ENCODE data around the gene SLC16A2.
"Not testable (repeated sequence)": the region's sequence is repeated elsewhere in the genome, so short reads cannot be mapped to it uniquely, and the experiment has no call there.

SLC16A2 gene

DNA sequence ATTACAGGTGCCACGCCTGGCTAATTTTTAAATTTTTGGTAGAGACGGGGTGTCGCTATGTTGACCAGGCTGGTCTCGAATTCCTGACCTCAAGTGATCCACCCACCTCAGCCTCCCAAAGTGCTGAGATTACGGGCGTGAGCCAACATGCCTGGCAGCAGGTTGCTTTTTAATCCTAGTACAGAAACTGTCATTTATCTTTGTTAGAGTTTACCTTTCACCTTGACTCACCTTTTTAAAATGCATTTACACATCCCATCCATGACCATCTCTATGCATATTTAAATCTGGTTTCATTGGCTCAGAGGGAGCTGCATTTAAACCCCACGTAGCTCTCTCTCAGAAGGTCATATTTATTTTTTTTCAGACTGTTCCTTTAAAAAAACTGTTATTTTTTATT is 31.9 kb downstream of the SLC16A2 start:
- H2BK12ac ChIP-seq (ENCODE audit: low read length), result no peak overlapping the region
- H2BK120ac ChIP-seq (ENCODE audit: low read depth, low read length), result no peak overlapping the region
- H3K27ac ChIP-seq (replicated peaks; ENCODE audit: low read length), result no peak overlapping the region
- H3K14ac ChIP-seq (ENCODE audit: low read length), result no peak overlapping the region
- no peak overlapping the region for H3K23ac ChIP-seq (ENCODE audit: low read depth, low read length, poor library complexity)
- no peaks in the 10 kb centered on the region for H3K79me1 ChIP-seq (ENCODE audit: low read depth, low read length)
- no peak for DNase-seq (ENCODE audit: low spot score)
- H2AK5ac ChIP-seq (ENCODE audit: low read depth, low read length), result no peak overlapping the region
- H3K36me3 ChIP-seq (replicated peaks in 1 of 2; ENCODE audit: control insufficient read depth in 2 of 2, insufficient read depth in 2 of 2, low read length in 2 of 2), result no peaks in the 10 kb centered on the region
- H4K8ac ChIP-seq (ENCODE audit: low read depth, low read length), result no peak overlapping the region
- H3K9me3 ChIP-seq (replicated peaks in 1 of 2; ENCODE audit: control insufficient read depth in 2 of 2, insufficient read depth in 1 of 2, low read depth in 1 of 2, low read length in 2 of 2), result no peaks in the 10 kb centered on the region
- no peak overlapping the region for H3K4me2 ChIP-seq (ENCODE audit: insufficient read depth, low read length, poor library complexity, severe bottlenecking)
- H3K27me3 ChIP-seq (ENCODE audit: control insufficient read depth in 3 of 3, insufficient read depth in 3 of 3, low read depth in 1 of 3, low read length in 3 of 3), result no peaks in the 10 kb centered on the region
- H3K4me1 ChIP-seq (ENCODE audit: control insufficient read depth in 2 of 2, insufficient read depth in 1 of 2, low read depth in 1 of 2, low read length in 2 of 2), result no peaks in the 10 kb centered on the region
- no peak overlapping the region for H3K18ac ChIP-seq (ENCODE audit: low read length)
- H2BK5ac ChIP-seq (ENCODE audit: low read length), result no peak overlapping the region
- no CpG with 5 or more reads among the region's 7 CpGs for WGBS, 2 donors (ENCODE audit: extremely low coverage in 2 of 2, insufficient read length in 2 of 2, insufficient replicate concordance in 1 of 2)
- no peak overlapping the region for H2BK15ac ChIP-seq (ENCODE audit: low read length)
- no peak overlapping the region for H3K4ac ChIP-seq (ENCODE audit: low read length)
- no peak overlapping the region for H3K9ac ChIP-seq (ENCODE audit: low read depth, low read length, poor library complexity)
- no peak overlapping the region for H2AFZ ChIP-seq (ENCODE audit: low read length)
- H3K4me3 ChIP-seq (ENCODE audit: low read length in 2 of 2), result no peak overlapping the region
- no peak overlapping the region for H4K91ac ChIP-seq (ENCODE audit: low read depth, low read length, poor library complexity)

DNA sequence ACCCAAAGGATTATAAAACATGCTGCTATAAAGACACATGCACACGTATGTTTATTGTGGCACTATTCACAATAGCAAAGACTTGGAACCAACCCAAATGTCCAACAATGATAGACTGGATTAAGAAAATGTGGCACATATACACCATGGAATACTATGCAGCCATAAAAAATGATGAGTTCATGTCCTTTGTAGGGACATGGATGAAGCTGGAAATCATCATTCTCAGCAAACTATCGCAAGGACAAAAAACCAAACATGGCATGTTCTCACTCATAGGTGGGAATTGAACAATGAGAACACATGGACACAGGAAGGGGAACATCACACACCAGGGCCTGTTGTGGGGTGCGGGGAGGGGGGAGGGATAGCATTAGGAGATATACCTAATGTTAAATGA is 32.9 kb downstream of the SLC16A2 start:
- not testable (repeated sequence) for H2BK5ac ChIP-seq (ENCODE audit: low read length); H3K4me2 ChIP-seq (ENCODE audit: insufficient read depth, low read length, poor library complexity, severe bottlenecking); H3K23ac ChIP-seq (ENCODE audit: low read depth, low read length, poor library complexity); H3K9ac ChIP-seq (ENCODE audit: low read depth, low read length, poor library complexity); H4K8ac ChIP-seq (ENCODE audit: low read depth, low read length); H2BK15ac ChIP-seq (ENCODE audit: low read length); H4K91ac ChIP-seq (ENCODE audit: low read depth, low read length, poor library complexity); DNase-seq (ENCODE audit: low spot score); H3K9me3 ChIP-seq (replicated peaks in 1 of 2; ENCODE audit: control insufficient read depth in 2 of 2, insufficient read depth in 1 of 2, low read depth in 1 of 2, low read length in 2 of 2); H3K18ac ChIP-seq (ENCODE audit: low read length); H3K79me1 ChIP-seq (ENCODE audit: low read depth, low read length); H3K4me1 ChIP-seq (ENCODE audit: control insufficient read depth in 2 of 2, insufficient read depth in 1 of 2, low read depth in 1 of 2, low read length in 2 of 2); H2AFZ ChIP-seq (ENCODE audit: low read length); H2AK5ac ChIP-seq (ENCODE audit: low read depth, low read length); H3K4me3 ChIP-seq (ENCODE audit: low read length in 2 of 2); H2BK120ac ChIP-seq (ENCODE audit: low read depth, low read length); H3K27me3 ChIP-seq (ENCODE audit: control insufficient read depth in 3 of 3, insufficient read depth in 3 of 3, low read depth in 1 of 3, low read length in 3 of 3); H3K27ac ChIP-seq (replicated peaks; ENCODE audit: low read length); H3K4ac ChIP-seq (ENCODE audit: low read length); H2BK12ac ChIP-seq (ENCODE audit: low read length); H3K36me3 ChIP-seq (replicated peaks in 1 of 2; ENCODE audit: control insufficient read depth in 2 of 2, insufficient read depth in 2 of 2, low read length in 2 of 2); H3K14ac ChIP-seq (ENCODE audit: low read length)
- no CpG with 5 or more reads among the region's 3 CpGs for WGBS, 2 donors (ENCODE audit: extremely low coverage in 2 of 2, insufficient read length in 2 of 2, insufficient replicate concordance in 1 of 2)

DNA sequence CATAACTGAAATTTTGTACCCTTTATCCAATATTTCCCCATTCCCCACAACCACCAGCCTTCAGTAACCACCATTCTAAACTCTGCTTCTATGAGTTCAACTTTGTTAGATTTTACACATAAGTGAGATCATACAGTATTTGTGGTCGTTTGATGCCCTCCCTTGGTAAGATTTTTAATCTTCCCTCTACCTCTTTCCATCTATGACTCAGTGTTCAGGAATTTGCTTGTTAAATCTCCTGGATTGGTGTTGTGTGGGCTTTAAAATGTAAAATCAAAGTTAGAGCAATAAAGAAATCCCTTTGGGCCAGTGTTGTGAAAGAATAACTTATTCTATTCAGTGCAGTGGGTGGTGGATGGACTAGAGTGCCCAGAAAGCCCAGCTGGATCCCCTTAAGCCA is 37.4 kb downstream of the SLC16A2 start:
- Histone ChIP-seq H3K27me3 (ENCODE audit: control insufficient read depth in 3 of 3, insufficient read depth in 3 of 3, low read depth in 1 of 3, low read length in 3 of 3) (no peaks in the 10 kb centered on the region), H3K9ac (ENCODE audit: low read depth, low read length, poor library complexity) (no peak overlapping the region), H3K23ac (ENCODE audit: low read depth, low read length, poor library complexity) (no peak overlapping the region), H3K9me3 (replicated peaks in 1 of 2; ENCODE audit: control insufficient read depth in 2 of 2, insufficient read depth in 1 of 2, low read depth in 1 of 2, low read length in 2 of 2) (no peaks in the 10 kb centered on the region), H4K91ac (ENCODE audit: low read depth, low read length, poor library complexity) (no peak overlapping the region), H2BK15ac (ENCODE audit: low read length) (no peak overlapping the region), H3K4me2 (ENCODE audit: insufficient read depth, low read length, poor library complexity, severe bottlenecking) (no peak overlapping the region), H4K8ac (ENCODE audit: low read depth, low read length) (no peak overlapping the region), H2BK120ac (ENCODE audit: low read depth, low read length) (no peak overlapping the region), H3K14ac (ENCODE audit: low read length) (no peak overlapping the region), H2AK5ac (ENCODE audit: low read depth, low read length) (no peak overlapping the region), H3K79me1 (ENCODE audit: low read depth, low read length) (no peaks in the 10 kb centered on the region), H3K4me3 (ENCODE audit: low read length in 2 of 2) (no peak overlapping the region), H2AFZ (ENCODE audit: low read length) (no peak overlapping the region), H3K18ac (ENCODE audit: low read length) (no peak overlapping the region), H3K4ac (ENCODE audit: low read length) (no peak overlapping the region), H3K4me1 (ENCODE audit: control insufficient read depth in 2 of 2, insufficient read depth in 1 of 2, low read depth in 1 of 2, low read length in 2 of 2) (no peaks in the 10 kb centered on the region), H2BK5ac (ENCODE audit: low read length) (no peak overlapping the region), H2BK12ac (ENCODE audit: low read length) (no peak overlapping the region), H3K36me3 (replicated peaks in 1 of 2; ENCODE audit: control insufficient read depth in 2 of 2, insufficient read depth in 2 of 2, low read length in 2 of 2) (no peaks in the 10 kb centered on the region), H3K27ac (replicated peaks; ENCODE audit: low read length) (no peak overlapping the region)
- DNase-seq (ENCODE audit: low spot score), result no peak
- no CpG with 5 or more reads among the region's 1 CpG for WGBS, 2 donors (ENCODE audit: extremely low coverage in 2 of 2, insufficient read length in 2 of 2, insufficient replicate concordance in 1 of 2)

DNA sequence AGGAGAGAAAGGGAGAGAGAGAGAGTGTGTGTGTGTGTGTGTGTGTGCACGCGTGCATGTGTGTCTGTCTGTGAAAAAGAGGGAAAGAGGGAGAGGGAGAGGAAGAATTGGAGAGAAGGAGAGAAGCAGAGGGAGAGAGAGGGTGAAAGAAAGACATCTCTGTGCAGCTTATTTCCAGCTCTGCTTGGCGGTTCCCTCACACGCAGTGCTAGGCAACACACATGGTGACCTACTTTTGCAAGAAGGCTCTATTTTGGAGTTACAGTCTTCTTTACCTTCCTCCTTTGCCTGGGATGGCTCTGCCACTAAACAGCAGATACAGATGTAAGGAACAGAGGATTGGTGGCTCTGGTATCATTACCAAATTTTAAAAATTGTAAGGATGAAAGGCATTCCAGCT is 40.1 kb downstream of the SLC16A2 start:
- H3K4me3 ChIP-seq (ENCODE audit: low read length in 2 of 2), result no peak overlapping the region
- no peak overlapping the region for H2AK5ac ChIP-seq (ENCODE audit: low read depth, low read length)
- H3K79me1 ChIP-seq (ENCODE audit: low read depth, low read length), result no peaks in the 10 kb centered on the region
- H2BK5ac ChIP-seq (ENCODE audit: low read length), result no peak overlapping the region
- no peak for DNase-seq (ENCODE audit: low spot score)
- no CpG with 5 or more reads among the region's 4 CpGs for WGBS, 2 donors (ENCODE audit: extremely low coverage in 2 of 2, insufficient read length in 2 of 2, insufficient replicate concordance in 1 of 2)
- H2BK120ac ChIP-seq (ENCODE audit: low read depth, low read length), result no peak overlapping the region
- H3K14ac ChIP-seq (ENCODE audit: low read length), result no peak overlapping the region
- H3K4ac ChIP-seq (ENCODE audit: low read length), result no peak overlapping the region
- no peak overlapping the region for H3K4me2 ChIP-seq (ENCODE audit: insufficient read depth, low read length, poor library complexity, severe bottlenecking)
- no peaks in the 10 kb centered on the region for H3K4me1 ChIP-seq (ENCODE audit: control insufficient read depth in 2 of 2, insufficient read depth in 1 of 2, low read depth in 1 of 2, low read length in 2 of 2)
- H3K9me3 ChIP-seq (replicated peaks in 1 of 2; ENCODE audit: control insufficient read depth in 2 of 2, insufficient read depth in 1 of 2, low read depth in 1 of 2, low read length in 2 of 2), result no peaks in the 10 kb centered on the region
- H2BK15ac ChIP-seq (ENCODE audit: low read length), result no peak overlapping the region
- H2BK12ac ChIP-seq (ENCODE audit: low read length), result no peak overlapping the region
- H4K8ac ChIP-seq (ENCODE audit: low read depth, low read length), result no peak overlapping the region
- H3K27ac ChIP-seq (replicated peaks; ENCODE audit: low read length), result no peak overlapping the region
- no peaks in the 10 kb centered on the region for H3K36me3 ChIP-seq (replicated peaks in 1 of 2; ENCODE audit: control insufficient read depth in 2 of 2, insufficient read depth in 2 of 2, low read length in 2 of 2)
- no peak overlapping the region for H3K9ac ChIP-seq (ENCODE audit: low read depth, low read length, poor library complexity)
- H3K27me3 ChIP-seq (ENCODE audit: control insufficient read depth in 3 of 3, insufficient read depth in 3 of 3, low read depth in 1 of 3, low read length in 3 of 3), result no peaks in the 10 kb centered on the region
- H4K91ac ChIP-seq (ENCODE audit: low read depth, low read length, poor library complexity), result no peak overlapping the region
- H3K23ac ChIP-seq (ENCODE audit: low read depth, low read length, poor library complexity), result no peak overlapping the region
- H3K18ac ChIP-seq (ENCODE audit: low read length), result no peak overlapping the region
- H2AFZ ChIP-seq (ENCODE audit: low read length), result no peak overlapping the region

All from neuronal stem cell (in vitro differentiated cells).